Esophagus (tissue), 2 donors: ENCODE results near the gene MN1. TPM values are rescaled to one million over a fixed set of nuclear protein-coding genes. Genes with fewer than 3 reads are reported as not detected.

Experiments used
- H3K27ac ChIP-seq, 2 donors: one replicate each; pipeline ENCODE4 v1.5.1; 2013; ENCODE audit warnings: low read depth in 2 of 2, mild to moderate bottlenecking in 2 of 2, inconsistent platforms in 1 of 2, low read length in 1 of 2, moderate library complexity in 1 of 2
- H3K27me3 ChIP-seq, 2 donors: one replicate each; pipeline ENCODE4 v1.6.1; 2013; ENCODE audit warnings: low read length in 2 of 2, control low read depth in 1 of 2, mild to moderate bottlenecking in 1 of 2; ENCODE audit not compliant: insufficient read depth in 2 of 2, control insufficient read depth in 1 of 2
- H3K36me3 ChIP-seq, 2 donors: one replicate each; pipeline ENCODE4 v1.6.1; 2013; ENCODE audit warnings: low read length in 1 of 2; ENCODE audit not compliant: control insufficient read depth in 2 of 2, insufficient read depth in 2 of 2
- H3K4me1 ChIP-seq, 2 donors: one replicate each; pipeline ENCODE4 v1.6.1; 2013; ENCODE audit warnings: low read length in 1 of 2; ENCODE audit not compliant: control insufficient read depth in 2 of 2, insufficient read depth in 2 of 2
- H3K4me3 ChIP-seq, 2 donors: one replicate each; pipeline ENCODE4 v1.5.1; 2013; ENCODE audit warnings: low read length in 2 of 2, mild to moderate bottlenecking in 2 of 2, low read depth in 1 of 2, moderate library complexity in 1 of 2
- H3K9me3 ChIP-seq, 2 donors: one replicate each; pipeline ENCODE4 v1.6.1; 2013; ENCODE audit warnings: mild to moderate bottlenecking in 2 of 2, low read depth in 1 of 2, low read length in 1 of 2, moderate library complexity in 1 of 2; ENCODE audit not compliant: control insufficient read depth in 2 of 2, insufficient read depth in 1 of 2
- WGBS, 2 donors: extraction: QIAGEN DNeasy Blood & Tissue Kit; methylation state at CpG; one replicate each; pipeline ENCODE4 v1.1.7; 2013; 5-methylcytosine and 5-hydroxymethylcytosine counted together
- polyA plus RNA-seq, 2 donors: library from polyadenylated mRNA; stranded (reverse); fragments of 200-250 nt; gene quantifications; one replicate each; pipeline ENCODE4 v1.2.3, GENCODE V29; 2013
- donor health status: healthy with polysubstance abuse.
- donor health status: Bipolar disorder and iron deficiency.

Gene MN1
- polyA plus RNA-seq, 2 donors, result 0.94 to 1.5 TPM

DNA sequence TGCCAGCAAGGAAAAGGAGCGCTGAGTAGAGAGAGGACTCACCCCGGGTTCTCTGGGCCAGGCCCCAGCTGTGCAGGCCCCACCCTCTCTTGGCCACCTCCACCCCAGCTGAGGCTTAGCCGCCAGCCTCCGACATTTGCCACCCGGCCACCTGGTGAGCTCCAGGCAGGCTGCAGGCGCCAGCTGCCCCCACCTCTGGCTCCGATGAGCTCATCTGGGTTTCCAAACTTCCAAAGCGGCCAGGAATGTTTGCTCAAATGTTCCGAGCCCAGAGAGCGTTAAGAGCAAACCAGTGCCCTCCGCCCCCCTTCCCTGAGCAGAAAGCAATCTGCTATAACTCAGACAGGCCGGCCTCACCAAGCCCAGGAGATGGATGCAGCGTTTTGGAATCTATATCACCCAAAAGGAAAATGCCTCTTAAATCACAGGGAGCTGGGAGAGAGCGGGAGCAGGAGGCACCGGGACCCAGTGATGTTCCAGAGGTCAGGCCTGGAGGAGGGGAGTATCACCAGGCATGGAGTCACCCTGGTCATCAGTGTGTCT is 9.1 kb upstream of the MN1 start:
- Histone ChIP-seq H3K9me3 (no peaks in the 10 kb centered on the region), H3K4me3 (no peak overlapping the region), H3K4me1 (peaks cover 3 to 11% of the 10 kb centered on the region in 2 donors), H3K36me3 (no peaks in the 10 kb centered on the region), H3K27ac (peak overlapping the region; percentile 6 to 55), H3K27me3 (no peaks in the 10 kb centered on the region)
- 28 to 40% methylated on average over 15 of the region's 15 CpGs for WGBS, 2 donors

DNA sequence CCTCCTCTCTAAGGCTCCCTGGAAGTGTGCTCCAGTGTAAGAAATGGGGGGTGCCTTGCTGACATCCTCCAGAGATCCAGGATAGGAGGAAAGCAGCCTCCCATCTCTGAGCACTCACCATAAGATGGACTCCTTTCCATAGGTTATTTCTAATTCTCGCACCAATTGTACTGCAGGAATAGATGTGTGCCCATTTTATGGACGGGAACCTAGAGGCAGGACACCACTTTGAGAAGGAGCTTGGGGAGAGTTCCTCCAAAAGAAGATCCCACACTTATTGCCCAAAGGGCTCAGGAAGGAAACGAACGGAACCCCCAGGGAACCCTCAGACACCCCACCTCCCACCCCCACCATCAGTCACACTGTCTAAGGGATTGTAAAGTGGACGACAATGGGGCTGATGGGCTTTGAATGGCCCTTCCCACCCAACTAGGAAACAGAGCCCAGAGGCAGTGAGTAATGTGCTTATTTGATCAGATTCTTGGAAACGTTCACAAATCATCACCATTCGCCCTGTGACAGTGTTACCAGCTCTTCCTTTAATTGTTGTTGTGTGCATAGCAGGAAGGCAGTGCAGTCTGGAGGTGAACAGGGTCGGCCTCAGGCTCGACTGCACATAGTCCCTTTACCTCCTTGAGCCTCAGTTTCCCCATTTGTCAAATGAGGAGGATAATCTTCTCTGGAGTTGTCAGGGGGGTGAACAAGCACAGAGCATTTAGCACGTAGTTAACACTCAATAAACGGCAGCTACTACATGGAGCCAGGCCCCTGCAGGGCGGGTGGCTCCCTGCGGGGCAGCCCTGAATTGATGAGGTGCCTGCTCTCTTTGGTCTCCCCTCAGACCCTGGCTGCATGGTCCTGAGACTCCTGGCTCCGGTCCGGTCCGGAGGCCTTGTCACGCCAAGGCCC is 8.4 kb upstream of the MN1 start:
- Histone ChIP-seq H3K27me3 (no peaks in the 10 kb centered on the region), H3K36me3 (no peaks in the 10 kb centered on the region), H3K4me1 (peaks cover 3 to 7% of the 10 kb centered on the region in 2 donors), H3K27ac (peak overlapping the region; percentile 22 to 55), H3K9me3 (no peaks in the 10 kb centered on the region), H3K4me3 (no peak overlapping the region)
- 38 to 42% methylated on average over 17 of the region's 17 CpGs for WGBS, 2 donors

DNA sequence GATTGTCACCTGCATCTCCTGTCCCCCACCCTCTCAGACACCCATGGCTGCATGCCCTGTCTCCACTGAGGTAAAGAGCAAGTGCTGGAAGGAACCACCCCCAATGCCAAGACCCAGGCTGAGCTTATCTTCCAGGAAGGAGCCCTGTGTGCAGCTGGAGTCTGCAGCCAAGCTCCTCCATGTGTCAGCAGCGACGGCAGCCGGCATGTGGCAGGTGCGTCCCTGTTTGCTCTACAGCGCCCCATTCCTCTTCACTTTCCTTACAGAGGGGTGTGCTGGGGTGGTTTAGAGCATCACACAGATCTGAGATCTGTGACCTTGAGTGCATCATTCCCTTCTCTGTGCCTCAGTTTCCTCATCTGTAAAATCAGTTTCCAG is 7.7 kb upstream of the MN1 start:
- Histone ChIP-seq H3K27me3 (no peaks in the 10 kb centered on the region), H3K36me3 (no peaks in the 10 kb centered on the region), H3K4me1 (peaks cover 3 to 7% of the 10 kb centered on the region in 2 donors), H3K9me3 (no peaks in the 10 kb centered on the region), H3K27ac (no peak overlapping the region), H3K4me3 (no peak overlapping the region)
- 42 to 70% methylated on average over 5 of the region's 5 CpGs for WGBS, 2 donors

DNA sequence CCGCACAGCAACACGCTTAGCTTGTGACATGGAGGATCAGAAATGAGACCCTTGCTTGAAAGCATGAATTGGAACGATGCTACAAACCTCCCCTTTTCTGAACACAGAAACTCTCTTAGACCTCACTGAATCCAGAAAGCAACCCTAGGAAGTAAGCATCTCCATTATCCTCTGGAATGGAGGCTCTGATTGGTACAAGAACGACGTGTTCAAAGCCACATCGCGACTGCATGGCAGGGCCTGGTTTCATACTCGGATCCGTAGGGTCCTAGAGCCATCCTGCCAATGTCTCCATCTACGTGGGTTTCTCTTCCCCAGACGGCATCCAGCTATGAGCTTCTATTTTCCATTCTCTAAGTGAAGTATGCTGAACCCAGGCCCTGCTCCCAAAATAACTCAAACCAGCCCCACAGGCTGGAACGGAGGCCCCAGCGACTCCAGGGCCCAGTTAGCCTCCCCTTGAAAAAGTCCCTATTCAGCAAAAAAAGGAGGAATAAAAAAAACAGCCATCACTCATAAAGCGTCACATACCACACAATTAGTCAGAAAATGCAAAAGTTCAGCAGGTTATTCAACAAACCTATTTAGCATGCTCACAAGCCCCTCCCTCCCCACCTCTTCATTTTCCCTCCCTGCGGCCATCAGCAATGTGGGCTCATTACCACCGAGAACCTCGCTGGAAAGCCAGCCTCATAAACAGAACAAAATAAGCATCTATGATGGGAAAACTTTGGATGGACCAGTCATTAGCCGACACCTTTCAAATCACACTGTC is 7.1 kb upstream of the MN1 start:
- no peak overlapping the region for H3K27ac ChIP-seq
- no peak overlapping the region for H3K4me3 ChIP-seq
- peaks cover 3 to 7% of the 10 kb centered on the region in 2 donors for H3K4me1 ChIP-seq
- 78 to 80% methylated on average over 18 of the region's 18 CpGs for WGBS, 2 donors
- no peaks in the 10 kb centered on the region for H3K36me3 ChIP-seq
- H3K27me3 ChIP-seq, result no peaks in the 10 kb centered on the region
- H3K9me3 ChIP-seq, result no peaks in the 10 kb centered on the region

DNA sequence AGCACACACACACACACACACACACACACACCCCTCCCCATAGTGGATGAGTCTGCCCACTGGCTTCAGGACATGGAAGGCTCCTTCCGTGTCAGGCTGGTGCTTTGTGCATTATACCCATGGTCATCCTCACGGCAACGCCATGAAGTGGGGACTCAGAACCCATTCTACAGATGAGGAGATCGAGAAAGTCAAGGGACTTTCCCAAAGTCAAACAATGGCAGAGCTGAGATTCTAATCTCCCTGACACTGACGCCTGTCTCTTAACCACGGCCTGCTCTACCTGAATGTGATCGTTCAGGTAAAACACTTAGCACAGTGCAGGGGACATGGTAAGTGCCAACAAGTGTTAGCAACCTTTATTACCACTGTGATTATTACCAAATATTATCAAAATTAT is 4.3 kb upstream of the MN1 start:
- Histone ChIP-seq H3K27me3 (no peaks in the 10 kb centered on the region), H3K36me3 (no peaks in the 10 kb centered on the region), H3K4me3 (no peak overlapping the region), H3K27ac (no peak overlapping the region), H3K4me1 (peaks cover 2 to 4% of the 10 kb centered on the region in 2 donors), H3K9me3 (no peaks in the 10 kb centered on the region)
- WGBS, 2 donors, result 73 to 83% methylated on average over 7 of the region's 7 CpGs

DNA sequence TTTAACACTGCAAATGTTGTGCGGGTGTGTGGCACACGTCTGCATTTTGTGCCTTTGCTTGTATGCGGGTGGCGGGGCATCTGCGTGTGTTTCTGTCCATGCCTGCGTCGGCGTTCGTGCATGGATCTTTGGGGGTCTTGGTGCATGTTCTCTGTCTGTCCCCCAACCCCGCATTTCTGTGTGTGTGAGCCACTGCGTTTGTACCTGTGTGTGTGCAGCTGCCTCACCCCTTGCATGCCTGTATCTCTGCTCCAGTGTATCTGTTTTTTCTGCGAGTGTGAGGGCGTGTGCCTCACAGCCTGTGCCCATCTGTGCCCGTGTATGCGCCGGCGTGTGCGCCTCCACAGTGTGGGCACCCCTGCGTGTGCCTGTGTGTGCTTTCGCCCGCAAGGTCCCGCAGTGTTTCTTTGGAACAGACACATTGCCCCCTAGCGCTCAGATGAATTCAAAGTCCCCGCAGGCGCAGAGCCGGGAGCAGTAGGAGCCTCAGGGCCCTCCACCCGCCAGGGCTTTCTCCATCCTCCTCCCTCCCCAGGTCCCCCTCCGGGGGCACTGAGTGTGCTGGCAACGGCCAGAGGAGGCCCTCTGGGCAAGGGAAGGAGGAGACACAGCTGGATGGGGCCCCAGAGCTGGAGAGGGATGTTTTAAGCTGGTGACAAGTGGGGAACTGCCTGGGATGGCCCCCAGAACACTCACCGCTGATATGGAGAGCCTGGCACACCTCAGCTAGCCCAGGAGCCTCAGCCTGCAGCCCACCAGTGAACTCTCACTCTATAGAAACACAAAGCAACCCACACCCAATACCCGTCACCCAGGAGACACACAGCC is 3.1 kb upstream of the MN1 start:
- WGBS, 2 donors, result 30 to 32% methylated on average over 31 of the region's 31 CpGs

DNA sequence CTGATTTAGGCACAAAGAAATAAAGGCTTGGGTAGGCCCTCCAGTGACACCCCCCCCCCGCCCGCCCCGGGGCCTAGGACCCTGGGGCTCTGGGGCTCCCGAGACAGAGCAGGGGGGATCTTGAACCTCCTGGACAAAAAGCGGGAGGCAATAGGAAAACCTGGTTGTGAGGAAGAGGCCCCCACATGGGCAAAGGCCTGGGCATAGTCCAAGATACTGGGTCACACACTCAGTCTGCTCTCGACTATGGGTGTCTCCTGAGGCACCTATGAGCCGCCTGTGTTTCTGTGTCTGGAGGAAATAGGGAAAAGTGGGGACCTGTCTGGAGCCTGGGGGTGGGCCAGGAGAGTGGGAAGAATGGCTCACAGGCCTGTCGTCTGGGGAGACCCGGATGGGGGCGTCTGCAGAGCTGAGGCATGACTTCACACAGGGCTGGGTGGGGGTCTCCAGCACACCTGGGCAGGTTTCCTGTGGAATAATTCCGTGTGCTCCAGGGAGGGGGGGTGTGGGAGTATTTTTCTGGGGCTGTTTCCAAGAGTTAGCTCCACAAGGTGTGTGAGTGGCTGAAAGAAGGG is 2.4 kb upstream of the MN1 start:
- no peaks in the 10 kb centered on the region for H3K9me3 ChIP-seq
- no peaks in the 10 kb centered on the region for H3K36me3 ChIP-seq
- H3K27me3 ChIP-seq, result no peaks in the 10 kb centered on the region
- WGBS, 2 donors, result 67 to 71% methylated on average over 11 of the region's 11 CpGs
- H3K4me3 ChIP-seq, result no peak overlapping the region
- H3K27ac ChIP-seq, result no peak overlapping the region
- H3K4me1 ChIP-seq, result peaks cover 2 to 13% of the 10 kb centered on the region in 2 donors

More for the DNA sequence above, 3.1 kb upstream of the MN1 start:
- peaks cover 2 to 7% of the 10 kb centered on the region in 2 donors for H3K4me1 ChIP-seq
- H3K27me3 ChIP-seq, result no peaks in the 10 kb centered on the region
- no peaks in the 10 kb centered on the region for H3K9me3 ChIP-seq
- H3K36me3 ChIP-seq, result no peaks in the 10 kb centered on the region
- H3K27ac ChIP-seq, result no peak overlapping the region
- no peak overlapping the region for H3K4me3 ChIP-seq

DNA sequence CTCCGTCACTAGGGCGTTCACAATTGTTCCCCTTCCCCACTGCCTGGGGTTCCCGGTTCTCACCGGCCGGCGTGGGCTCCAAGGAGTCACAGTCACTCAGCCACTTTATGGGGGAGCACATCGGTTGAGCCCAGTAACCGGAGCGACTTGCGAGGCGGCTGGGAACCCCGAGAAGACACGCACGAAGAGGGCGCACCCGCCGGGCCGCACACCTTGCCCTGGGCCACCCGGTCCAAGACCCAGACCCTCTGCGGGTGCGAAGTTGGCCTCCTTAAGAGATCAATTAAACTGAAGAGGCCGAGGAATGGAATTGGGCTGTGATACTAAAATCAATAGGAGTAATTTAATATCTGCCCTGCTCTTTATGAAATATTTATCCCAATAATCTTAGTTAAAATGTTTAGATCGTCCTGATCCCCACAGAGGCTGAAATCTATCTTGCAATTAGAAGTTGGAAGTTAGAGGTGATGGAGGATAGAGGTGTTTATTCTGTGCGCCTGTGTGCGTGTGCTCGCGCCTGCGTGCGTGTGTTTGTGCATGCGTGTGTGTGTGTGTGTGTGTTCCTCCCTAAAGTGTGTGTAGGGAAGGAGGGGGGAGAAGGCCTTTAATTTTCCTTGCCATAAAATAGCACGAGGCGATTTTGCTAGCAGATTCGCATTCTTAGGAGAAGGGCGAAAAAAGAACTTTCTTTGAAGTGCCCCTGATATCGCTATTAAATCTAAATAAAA is 954 bp upstream of the MN1 start:
- Histone ChIP-seq H3K27me3 (no peaks in the 10 kb centered on the region), H3K4me3 (peak overlapping the region; percentile 63 to 82), H3K27ac (peak overlapping the region; percentile 40 to 77), H3K9me3 (no peaks in the 10 kb centered on the region), H3K4me1 (peaks cover 2 to 17% of the 10 kb centered on the region in 2 donors), H3K36me3 (no peaks in the 10 kb centered on the region)
- 23 to 26% methylated on average over 35 of the region's 35 CpGs for whole genome bisulfite sequencing, 2 donors
